Fibroblast of lung (primary cell): Measurements from ENCODE around the gene KCND2. TPM values are rescaled to one million over a fixed set of nuclear protein-coding genes. Genes with fewer than 3 reads are reported as not detected.

ENCODE experiments used
- DNase-seq, 2 donors: peaks; one replicate each; pipeline versions ENCODE4 v3.0.0 to v3.0.0-alpha.2; 2010; ENCODE audit warnings: low read depth in 2 of 2
- H2AFZ ChIP-seq: 2 replicates; pipeline ENCODE4 v1.5.1; 2012; ENCODE audit warnings: low read length, control low read depth, inconsistent platforms
- H3K27ac ChIP-seq: 2 replicates; pipeline ENCODE4 v1.5.1; 2011; ENCODE audit warnings: low read length, control low read depth; ENCODE audit not compliant: insufficient read depth
- H3K27me3 ChIP-seq: 2 replicates; pipeline ENCODE4 v1.5.1; 2011; ENCODE audit warnings: mild to moderate bottlenecking, low read length; ENCODE audit not compliant: control insufficient read depth, insufficient read depth
- H3K36me3 ChIP-seq: 2 replicates; pipeline ENCODE4 v1.5.1; 2011; ENCODE audit warnings: low read length; ENCODE audit not compliant: control insufficient read depth, insufficient read depth
- H3K4me1 ChIP-seq: 2 replicates; pipeline ENCODE4 v1.5.1; 2011; ENCODE audit warnings: low read length; ENCODE audit not compliant: control insufficient read depth, insufficient read depth; ENCODE audit errors: extremely low read depth
- H3K4me2 ChIP-seq: 2 replicates; pipeline ENCODE4 v1.5.1; 2011; ENCODE audit warnings: low read length, control low read depth; ENCODE audit not compliant: insufficient read depth; ENCODE audit errors: extremely low read depth
- H3K4me3 ChIP-seq, 4 experiments: fragments of 200-600 bp in 1 of 4; sonication (generic) in 1 of 4; replicated peaks in 1 of 4; 2 replicates each; pipeline ENCODE4 v1.5.1; 2011 to 2016; ENCODE audit warnings: low read length in 4 of 4, low read depth in 3 of 4, mild to moderate bottlenecking in 3 of 4, control low read depth in 2 of 4, inconsistent platforms in 1 of 4, mixed read lengths in 1 of 4; ENCODE audit not compliant: insufficient read depth in 1 of 4; ENCODE audit errors: control extremely low read depth in 1 of 4
- H3K79me2 ChIP-seq: 2 replicates; pipeline ENCODE4 v1.5.1; 2012; ENCODE audit warnings: mild to moderate bottlenecking, low read length, inconsistent platforms; ENCODE audit not compliant: control insufficient read depth, insufficient read depth
- H3K9ac ChIP-seq: 2 replicates; pipeline ENCODE4 v1.5.1; 2011; ENCODE audit warnings: mild to moderate bottlenecking, low read length, control low read depth; ENCODE audit not compliant: insufficient read depth
- H3K9me3 ChIP-seq: 2 replicates; pipeline ENCODE4 v1.5.1; 2012; ENCODE audit warnings: low read depth, low read length; ENCODE audit not compliant: control insufficient read depth, insufficient read depth
- H4K20me1 ChIP-seq: 2 replicates; pipeline ENCODE4 v1.5.1; 2011; ENCODE audit warnings: low read length; ENCODE audit not compliant: control insufficient read depth, insufficient read depth; ENCODE audit errors: extremely low read depth
- CTCF ChIP-seq, 2 donors: IDR thresholded peaks in 1 of 2; conservative IDR thresholded peaks in 1 of 2; 1 replicate in 1 of 2; 2 replicates in 1 of 2; pipeline ENCODE4 v1.5.1; 2011 to 2012; ENCODE audit warnings: low read length in 2 of 2, control low read depth in 1 of 2, inconsistent platforms in 1 of 2, low read depth in 1 of 2, mild to moderate bottlenecking in 1 of 2
- EZH2 ChIP-seq: IDR thresholded peaks from 2 replicates; pipeline ENCODE4 v1.5.1; 2012; ENCODE audit warnings: low read length, control low read depth, mild to moderate bottlenecking; ENCODE audit errors: missing control alignments
- polyA plus RNA-seq, 2 donors: library from polyadenylated mRNA; depleted of rRNA in 1 of 2; stranded (reverse) in 1 of 2; unstranded in 1 of 2; fragments of >200 nt; gene quantifications; 2 replicates each; pipeline ENCODE4 v1.2.1, GENCODE V29; 2011 to 2012; ENCODE audit warnings: missing spikeins in 1 of 2
- total RNA-seq: library from RNA; depleted of rRNA; stranded (reverse); fragments of >200 nt; gene quantifications from 2 replicates; pipeline ENCODE4 v1.2.1, GENCODE V29; 2014

The KCND2 gene
- total and polyA plus RNA-seq, 2 donors (not counting 1 experiment from before 2014, with no cell fraction given): 2.1 to 6.1 TPM

DNA sequence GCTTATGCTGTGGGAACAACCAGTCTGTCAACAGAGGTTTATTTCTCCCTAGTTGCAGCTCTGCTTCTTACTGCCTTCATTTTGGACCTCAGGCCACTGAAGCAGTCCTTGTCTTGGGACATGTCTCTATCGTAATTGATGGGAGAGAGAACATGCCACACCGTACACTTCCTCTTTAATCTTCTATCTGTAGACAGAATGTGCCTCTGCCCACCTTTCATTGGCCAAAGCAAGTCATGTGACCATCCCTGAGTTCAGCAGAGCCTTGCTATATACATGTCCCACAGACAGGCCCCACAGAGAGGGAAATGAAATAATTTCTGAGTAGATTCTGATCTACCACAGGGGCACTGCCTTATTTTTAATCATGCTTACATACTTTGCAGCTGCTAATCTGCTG, 98.0 kb downstream of the KCND2 start:
- H3K79me2 ChIP-seq: no peaks in the 10 kb centered on the region
- no peaks in the 10 kb centered on the region for H3K4me1 ChIP-seq
- TF ChIP-seq CTCF (conservative IDR thresholded peaks at IDR 0.05 in 1 of 2, IDR thresholded peaks at IDR 0.05 in 1 of 2; ENCODE audit: low read depth in 1 of 2, low read length in 2 of 2): no peak
- TF ChIP-seq EZH2: no peak
- no peak for DNase-seq
- no peaks in the 10 kb centered on the region for H3K9me3 ChIP-seq
- H2AFZ ChIP-seq: no peak overlapping the region
- H3K4me2 ChIP-seq: no peak overlapping the region
- H4K20me1 ChIP-seq: no peaks in the 10 kb centered on the region
- no peak overlapping the region for H3K9ac ChIP-seq
- H3K27ac ChIP-seq: no peak overlapping the region
- H3K4me3 ChIP-seq: no peak overlapping the region
- no peaks in the 10 kb centered on the region for H3K36me3 ChIP-seq
- no peaks in the 10 kb centered on the region for H3K27me3 ChIP-seq

GRCh38 chr7:120373174-120373573, 100.2 kb downstream of the KCND2 start:
- Histone ChIP-seq H3K79me2 (no peaks in the 10 kb centered on the region), H3K27me3 (no peaks in the 10 kb centered on the region), H3K27ac (no peak overlapping the region), H3K9ac (no peak overlapping the region), H2AFZ (no peak overlapping the region), H3K36me3 (no peaks in the 10 kb centered on the region), H3K4me2 (no peak overlapping the region), H3K9me3 (no peaks in the 10 kb centered on the region), H4K20me1 (no peaks in the 10 kb centered on the region), H3K4me3 (no peak overlapping the region), H3K4me1 (no peaks in the 10 kb centered on the region)
- no peak for DNase-seq
- no peak for TF ChIP-seq CTCF (conservative IDR thresholded peaks at IDR 0.05 in 1 of 2, IDR thresholded peaks at IDR 0.05 in 1 of 2; ENCODE audit: low read depth in 1 of 2, low read length in 2 of 2)
- TF ChIP-seq EZH2: no peak

- Histone ChIP-seq H3K27ac (no peak overlapping the region), H2AFZ (no peak overlapping the region), H3K4me3 (no peak overlapping the region), H3K27me3 (no peaks in the 10 kb centered on the region), H3K36me3 (no peaks in the 10 kb centered on the region), H3K9ac (no peak overlapping the region), H3K79me2 (no peaks in the 10 kb centered on the region), H3K4me2 (no peak overlapping the region), H3K4me1 (no peaks in the 10 kb centered on the region), H3K9me3 (no peaks in the 10 kb centered on the region), H4K20me1 (no peaks in the 10 kb centered on the region)
- DNase-seq: no peak
- no peak for TF ChIP-seq EZH2
Measured at GRCh38 chr7:120394595-120394994, 121.6 kb downstream of the KCND2 start.
